Activated gamma-delta T cell treated with anti-CD3 and anti-CD28 coated beads, Interleukin-2, amount 50 U/mL, for 16 hours (primary cell): Measurements from ENCODE around the gene IGSF3.
A peak's percentile ranks its signal among the peaks of the same experiment; 100 is the strongest.
"Not testable (repeated sequence)": the region's sequence is repeated elsewhere in the genome, so short reads cannot be mapped to it uniquely, and the experiment has no call there.

Source experiments
- DNase-seq: peaks from one replicate; pipeline ENCODE4 v3.0.0-alpha.2; 2020; ENCODE audit warnings: low read depth

The IGSF3 gene

DNA sequence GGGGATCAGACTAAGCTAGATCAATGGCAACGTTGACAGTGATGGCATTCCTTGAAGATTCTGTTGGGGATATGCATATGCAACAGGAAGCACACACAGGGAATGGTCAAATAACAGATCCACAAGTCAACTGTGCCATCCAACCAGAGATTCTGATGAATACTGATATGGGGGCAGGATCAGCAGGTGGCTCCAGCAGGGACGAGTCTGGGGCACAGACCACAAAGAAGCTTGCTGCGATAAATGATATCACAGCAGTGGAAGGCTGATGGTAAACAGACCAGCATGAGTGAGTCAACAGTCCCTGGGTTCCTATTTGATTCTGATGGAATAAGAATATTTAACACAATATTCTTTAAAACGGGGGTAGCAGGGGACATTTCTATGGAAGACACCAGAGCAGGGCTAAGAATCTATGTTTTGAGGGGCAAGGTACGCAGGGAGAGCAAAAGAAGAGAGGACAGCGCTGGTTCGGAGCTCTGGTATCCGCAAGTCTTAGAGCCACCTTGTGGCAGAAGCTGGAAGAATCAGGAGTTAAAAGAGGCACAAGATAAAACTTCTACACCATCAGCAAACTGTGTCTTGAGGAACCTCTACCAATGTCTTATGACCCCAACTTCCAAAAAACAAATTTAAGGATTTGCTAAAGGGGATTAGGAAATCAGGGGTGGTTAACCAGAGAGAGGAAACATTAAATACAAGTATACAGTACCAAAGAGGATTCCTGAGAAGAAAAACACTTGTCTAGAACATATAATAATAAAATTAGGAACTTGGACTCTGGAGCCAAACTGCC, 71.4 kb downstream of the IGSF3 start:
- DNase-seq, result not testable (repeated sequence)

DNA sequence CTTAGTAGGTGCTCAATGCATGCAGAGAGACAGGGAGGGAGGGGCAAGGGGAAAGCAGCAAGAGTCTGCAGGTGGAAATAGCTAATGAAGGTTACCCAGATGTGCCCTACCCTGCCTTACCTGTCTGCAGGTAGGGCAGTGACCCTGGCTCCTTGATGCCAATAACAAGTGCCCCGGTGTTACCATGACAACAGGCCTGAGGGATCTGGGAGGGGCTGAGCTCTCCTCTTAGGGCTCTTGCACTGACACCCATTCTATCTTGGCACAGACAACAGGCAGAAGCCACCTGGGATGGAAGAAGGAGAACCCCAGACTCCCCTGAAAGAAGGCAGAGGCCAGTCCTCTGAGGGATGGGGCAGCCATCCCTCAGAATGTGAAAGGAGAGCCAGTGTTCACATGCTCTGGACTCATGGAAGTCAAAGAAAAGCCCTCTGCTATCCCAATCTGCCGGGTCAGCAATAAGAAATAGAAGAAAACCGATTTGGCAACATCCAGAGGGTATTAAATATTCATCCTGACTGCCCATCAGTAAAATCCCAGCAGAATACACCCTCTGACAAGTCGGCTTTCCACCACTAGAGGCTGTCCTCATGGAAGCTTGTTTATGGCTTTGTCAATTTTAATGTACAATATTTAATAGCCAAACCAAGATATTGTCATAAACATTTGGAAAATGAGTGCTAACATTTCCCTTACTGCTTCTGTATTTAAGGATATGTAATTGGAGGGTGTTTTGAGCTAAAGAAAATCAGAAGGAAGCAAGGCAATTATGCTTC, 72.3 kb downstream of the IGSF3 start:
- DNase-seq, result not testable (repeated sequence)

DNA sequence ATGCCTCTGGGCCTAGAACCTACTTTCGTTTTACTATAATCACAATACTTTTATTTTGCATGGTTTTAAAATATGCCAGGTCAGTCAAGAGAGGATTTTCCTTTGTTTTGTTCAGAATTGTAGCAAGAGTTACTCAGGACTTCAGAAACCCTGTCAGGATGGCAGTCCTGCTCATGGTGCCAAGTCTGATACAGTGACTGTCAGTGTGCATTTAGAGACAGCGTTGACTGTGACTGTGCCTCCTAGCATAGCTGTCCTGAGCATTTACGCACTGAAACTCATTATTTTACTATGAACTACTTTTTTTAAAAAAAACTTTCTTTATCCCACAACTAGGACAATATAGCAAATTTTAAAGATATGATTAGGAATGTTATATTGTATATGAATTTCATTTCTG, 73.6 kb downstream of the IGSF3 start:
- not testable (repeated sequence) for DNase-seq

DNA sequence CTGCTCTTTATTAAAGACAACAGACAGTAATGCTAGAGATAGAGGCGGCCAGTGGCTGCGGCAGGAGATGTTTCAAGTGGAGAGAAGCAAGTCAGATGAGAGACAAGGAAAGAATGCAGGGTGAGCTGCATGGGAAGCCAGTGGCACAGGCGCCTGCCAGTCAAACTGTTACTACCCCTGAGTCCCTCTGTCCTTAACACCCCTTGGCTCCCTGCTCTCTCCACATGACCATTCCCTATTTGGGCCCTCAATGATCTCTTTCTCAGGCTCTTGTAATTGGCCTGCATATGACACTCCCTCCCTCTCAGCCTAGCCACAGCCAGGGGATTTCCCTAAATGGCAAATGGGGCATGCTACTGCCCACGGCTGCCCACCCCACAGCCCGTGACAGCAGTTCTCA, 74.1 kb downstream of the IGSF3 start:
- not testable (repeated sequence) for DNase-seq

DNA sequence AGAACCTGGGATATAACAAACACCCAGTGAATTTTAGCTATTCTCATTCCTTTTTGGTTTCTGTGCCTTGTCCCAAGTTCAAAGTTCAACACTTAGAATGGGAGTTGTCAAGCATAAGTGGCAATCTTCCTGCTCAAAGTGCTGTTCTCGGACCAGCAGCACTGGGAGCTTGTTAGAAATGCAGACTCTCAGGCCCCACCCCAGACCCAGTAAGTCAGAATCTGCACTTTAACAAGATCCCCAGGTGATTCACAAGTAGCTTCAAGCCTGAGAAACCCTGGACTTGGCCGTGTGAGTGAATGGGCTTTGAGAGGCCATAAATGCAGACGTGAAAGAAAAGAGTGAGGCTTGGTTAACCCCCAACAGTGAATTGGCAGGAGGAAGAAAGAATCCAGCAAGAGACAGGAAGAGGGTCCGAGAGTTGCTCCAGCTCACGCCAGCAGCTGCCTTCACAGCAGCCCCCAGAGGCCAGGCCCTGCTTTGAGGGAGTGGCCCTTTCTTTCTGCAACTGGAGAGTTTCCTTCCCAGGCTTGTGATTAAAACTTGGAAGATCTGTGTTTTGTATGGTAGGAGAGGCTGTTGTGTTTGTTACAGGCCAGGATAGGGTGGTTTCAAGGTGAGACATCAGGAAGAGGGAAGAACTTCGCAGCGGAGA, 75.5 kb downstream of the IGSF3 start:
- not testable (repeated sequence) for DNase-seq

DNA sequence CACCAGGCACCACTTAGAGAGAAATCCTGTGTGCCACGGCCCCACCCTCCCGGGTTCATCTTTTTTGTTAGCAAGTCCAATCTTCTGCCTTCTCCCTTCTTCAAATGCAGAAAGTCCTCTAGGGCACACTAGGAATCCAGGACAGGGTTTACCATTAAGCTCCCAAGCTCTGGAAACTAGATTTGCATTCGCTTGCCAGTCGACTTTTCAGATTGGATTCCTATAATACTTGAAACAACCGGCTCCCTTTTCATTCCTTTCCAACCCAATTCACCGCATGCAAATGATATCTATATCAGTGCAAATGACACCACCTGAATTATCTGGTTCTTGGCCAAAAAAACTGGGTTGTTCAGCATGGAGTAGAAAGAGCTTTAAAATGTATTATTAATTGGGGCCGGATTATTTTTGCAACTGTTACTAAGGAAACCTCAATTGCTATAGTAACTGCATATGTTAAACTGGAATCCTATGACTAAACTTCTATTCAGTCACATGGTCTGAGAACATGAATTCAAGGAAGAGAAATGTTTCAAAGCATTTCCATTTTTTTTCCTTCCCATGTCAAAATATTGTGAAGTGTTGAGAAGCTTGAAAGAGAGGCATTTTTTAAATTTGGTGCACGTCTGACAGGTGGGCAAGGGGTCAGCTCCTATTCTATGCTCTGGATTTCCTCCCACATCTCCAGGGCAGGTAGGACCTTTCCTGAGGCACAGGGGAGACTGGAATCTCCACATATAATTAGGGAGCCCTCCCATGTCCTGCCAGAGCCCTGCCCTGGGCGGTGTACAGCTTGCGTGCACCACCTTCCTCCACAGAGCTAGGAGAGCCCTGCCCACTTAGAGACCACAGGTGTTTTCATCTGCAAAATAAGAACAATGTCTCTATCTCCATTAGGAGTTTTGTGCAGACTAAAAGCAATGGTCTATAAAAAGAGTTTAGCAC, 76.3 kb downstream of the IGSF3 start:
- DNase-seq, result not testable (repeated sequence)

DNA sequence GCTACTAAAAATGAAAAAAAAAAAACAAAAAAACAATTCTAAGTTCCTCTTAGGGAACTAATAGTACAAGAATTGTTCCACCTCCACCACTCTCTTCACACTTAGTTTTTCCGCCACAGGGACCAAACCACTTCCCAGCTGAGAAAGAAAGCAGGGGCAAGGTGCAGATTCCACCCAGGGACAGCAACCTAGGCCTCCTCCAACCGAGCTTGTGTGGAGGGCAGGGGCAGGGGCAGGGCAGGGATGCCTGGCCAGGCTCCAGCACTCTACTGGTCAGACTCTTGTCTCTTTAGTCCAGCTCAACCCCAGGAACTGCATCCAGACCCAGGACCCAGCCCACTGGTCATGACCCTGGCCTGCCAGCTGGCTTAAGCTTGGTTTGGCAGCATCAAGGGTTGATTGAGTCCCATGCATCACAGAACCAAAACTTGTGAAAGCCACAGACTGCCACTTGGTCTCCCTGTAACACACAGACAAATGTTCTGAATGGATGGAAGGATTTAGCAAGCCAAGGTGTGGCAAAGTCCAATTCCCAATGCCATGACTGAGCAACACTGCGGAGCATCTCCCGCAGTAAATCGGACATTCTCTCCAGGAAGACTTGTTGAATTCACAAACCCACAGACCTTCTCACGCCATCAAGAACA, 77.1 kb downstream of the IGSF3 start:
- not testable (repeated sequence) for DNase-seq

DNA sequence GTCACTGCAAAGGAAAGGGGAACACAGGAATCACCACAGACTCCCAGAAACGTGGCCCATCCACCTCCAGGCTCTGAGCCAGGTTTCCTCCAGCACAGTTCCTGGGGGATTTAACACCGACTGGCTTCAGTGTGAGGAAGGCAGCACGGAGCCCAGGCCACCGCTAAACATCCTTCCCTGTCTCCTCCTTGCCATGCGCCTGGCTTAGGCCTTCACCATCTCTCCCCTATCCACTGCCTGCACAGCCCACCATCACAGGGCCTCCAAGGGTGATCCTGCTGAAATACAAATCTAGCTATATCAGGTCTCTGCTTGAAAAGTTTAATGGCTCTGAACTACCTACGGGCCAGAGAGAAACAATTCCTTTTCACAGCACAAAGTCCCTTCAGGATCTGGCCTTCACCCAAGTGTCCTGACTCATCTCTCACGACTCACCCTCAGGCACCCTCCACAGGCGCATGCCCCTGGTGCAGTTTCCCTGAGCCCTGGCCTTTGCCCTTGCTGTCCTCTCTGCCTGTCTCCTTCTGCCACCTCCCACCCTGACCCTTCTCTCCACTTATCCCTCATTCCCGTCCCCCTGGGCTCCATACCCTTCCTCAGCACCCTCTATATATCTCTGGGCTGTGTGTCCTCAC, 78.3 kb downstream of the IGSF3 start:
- not testable (repeated sequence) for DNase-seq

DNA sequence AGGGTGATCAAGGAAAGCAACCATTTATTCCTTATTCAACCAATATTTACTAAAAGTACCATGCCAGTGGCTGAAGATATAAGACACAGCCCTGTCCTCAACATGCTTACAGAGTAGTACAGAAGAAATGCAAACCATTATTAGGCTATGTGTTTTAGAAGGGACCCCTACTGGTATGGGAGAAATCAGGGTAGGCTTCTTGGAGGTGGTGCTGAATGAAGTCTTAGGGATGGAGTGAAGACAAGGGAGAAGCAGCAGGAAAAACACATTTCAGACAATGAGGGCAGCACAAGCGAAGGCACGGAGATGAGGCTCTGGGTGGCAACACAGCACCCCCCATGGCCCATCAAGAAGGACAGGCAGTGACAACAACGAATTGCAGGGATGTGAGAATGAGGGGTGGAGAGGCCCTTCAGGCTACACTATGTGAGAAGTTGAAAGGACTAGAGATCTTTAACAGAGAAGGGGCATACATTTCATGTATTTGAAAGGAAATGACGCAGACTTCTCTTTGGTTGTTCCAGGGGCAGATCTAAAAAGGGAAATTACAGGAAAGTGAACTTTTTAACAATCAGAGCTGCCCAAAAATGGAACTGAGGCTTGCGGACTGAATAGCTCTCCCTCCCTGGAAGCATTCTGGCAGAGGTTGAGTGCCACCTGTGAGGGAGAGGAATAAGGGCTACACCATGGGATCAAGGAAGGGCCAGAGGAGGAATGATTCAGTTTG, 79.9 kb downstream of the IGSF3 start:
- no peak for DNase-seq

DNA sequence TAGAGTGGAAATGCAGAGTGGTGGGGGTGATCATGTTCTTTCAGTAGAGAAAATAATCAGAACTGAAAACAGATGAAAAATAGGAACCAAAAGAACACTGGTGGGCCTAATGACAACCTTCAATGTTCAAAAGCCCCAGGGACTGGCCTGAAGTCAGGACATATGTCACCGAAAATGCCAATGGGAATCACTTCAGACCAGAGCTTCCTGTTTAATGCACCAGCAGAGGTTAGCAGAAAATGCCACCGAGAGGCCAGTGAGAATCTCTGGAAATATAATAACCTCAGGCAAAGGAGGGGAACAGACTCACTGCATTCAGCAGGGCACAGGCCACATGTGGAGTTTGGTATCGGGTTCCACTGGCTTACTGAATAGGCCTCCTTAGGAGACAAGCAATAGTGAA, 80.8 kb downstream of the IGSF3 start:
- no peak for DNase-seq

DNA sequence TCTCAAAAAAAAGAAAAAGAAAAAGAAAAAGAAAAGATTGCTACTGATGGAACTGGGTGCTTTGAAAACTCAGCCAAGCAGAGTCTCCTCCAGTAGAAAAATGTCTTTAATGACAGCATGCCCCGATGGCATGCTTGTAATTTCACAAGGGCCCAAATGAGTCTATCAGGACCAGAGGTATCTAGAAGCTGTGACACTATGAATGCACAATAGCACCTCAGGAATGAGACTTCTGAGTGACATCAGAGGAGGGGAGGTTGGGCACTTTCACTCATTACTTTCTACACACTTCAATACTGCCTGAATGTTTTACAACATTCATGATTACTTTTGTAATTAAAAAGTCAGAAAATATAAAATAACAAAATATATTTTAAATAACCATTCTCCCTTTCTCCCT, 81.6 kb downstream of the IGSF3 start:
- DNase-seq, result no peak

DNA sequence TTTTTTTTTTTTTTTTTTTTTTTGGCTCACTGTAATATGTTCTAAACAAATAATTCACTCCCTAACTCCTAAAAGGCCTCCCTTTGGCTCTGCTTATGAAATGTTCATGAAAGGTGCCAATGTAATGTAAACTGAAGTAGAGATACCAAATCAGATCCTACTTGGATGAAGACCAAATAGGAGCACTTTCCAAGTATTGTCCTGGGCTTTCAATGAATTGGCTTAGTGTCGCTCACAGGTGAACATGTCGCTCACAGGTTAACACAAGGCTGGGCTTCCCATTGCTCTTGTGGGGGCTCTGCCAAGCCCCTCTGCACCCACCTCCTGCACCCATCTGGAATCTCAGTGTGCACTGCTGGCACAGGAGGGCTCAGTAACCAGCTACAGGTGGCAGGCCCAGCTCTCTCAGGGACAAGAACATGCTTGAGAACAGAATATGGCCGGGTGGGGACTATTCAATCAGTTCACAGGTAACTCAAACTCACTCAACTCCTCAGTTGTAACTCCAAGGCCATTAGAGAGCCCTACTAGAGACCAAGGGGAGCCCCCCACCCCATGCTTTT, 86.1 kb downstream of the IGSF3 start:
- DNase-seq, result no peak

DNA sequence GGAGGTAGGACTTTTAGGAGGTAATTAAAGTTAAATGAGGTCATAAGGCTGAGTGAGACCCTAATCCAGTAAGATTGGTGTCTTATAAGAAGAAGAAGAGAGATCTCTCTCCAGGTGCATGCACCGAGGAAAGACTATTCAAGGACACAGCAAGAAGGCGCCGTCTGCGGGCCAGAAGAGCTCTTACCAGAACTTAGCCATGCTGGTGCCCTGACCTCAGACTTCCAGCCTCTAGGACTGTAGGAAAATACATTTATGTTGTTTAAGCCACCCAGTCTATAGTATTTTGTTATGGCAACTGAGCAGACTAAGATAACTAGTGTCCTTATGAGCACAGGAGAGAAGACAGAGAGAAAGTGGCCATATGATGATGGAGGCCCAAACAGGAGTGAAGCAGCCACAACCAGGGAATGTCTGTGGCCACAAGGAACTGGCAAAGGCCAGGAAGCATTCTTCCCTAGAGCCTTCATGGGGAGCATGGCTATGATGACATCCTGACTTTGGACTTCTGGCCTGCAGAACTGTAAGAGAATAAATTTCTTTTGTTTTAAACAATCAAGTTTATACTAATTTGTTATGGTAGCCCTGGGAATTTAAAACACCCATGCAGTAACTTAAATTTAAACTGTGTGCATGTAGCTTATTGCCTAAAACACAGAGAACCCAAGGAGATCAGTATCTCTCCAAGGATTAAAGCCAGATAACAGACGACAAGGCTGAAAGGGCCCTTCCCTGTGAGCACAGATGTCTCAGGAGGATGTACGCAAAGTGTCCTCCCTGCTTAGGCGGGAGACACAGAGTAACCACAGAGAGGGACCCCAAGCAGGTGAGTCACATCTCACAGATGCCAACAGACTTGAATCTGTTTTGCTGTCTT, 86.8 kb downstream of the IGSF3 start:
- DNase-seq, result no peak

DNA sequence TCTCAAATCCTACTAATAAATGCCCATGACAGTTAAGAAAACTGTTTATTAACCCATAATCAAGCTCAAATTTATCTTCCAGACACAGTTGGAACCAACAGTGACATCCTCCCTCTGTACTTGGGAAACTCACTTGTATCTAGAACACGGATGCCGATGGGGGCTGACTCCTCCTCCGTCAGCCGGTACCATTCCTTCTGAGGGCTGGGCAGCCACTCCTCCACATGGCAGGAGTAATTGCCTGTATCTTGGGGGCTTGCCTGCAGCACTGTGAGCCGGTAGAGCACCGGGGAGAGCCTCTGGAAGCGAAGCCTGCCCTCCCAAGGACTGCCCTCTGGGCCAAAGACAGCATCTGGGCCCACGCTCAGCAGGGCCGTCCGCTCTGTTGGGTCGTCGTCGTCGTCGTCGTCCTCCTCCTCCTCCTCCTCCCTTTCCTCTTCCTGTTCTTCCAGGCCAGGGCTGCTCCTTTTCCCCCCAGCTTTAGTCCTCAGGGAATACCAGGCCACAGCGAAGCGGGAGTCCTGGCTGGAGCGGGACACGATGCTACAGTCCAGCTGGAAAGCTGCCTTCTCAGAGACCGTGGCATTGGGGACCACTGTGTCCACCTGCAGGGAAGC, 88.2 kb downstream of the IGSF3 start:
- no peak for DNase-seq

DNA sequence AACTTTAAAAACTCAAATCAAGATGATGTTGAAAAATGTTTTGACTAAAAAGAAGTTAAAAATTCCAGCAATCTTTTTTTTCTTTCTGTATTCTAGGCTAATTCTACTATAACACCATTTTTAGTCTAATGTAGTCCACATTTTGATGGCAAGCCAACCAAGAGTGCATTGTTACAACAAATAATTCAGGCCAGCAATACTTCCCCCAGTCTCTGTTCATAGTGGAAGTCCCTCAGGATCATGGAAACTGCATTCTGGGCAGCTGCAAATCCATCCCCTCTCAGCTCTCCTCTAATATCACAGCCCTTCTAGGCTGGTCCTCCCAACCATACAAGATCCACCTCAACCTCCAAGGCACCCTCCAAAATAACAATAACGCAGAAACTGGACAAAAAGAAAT, 89.0 kb downstream of the IGSF3 start:
- no peak for DNase-seq

DNA sequence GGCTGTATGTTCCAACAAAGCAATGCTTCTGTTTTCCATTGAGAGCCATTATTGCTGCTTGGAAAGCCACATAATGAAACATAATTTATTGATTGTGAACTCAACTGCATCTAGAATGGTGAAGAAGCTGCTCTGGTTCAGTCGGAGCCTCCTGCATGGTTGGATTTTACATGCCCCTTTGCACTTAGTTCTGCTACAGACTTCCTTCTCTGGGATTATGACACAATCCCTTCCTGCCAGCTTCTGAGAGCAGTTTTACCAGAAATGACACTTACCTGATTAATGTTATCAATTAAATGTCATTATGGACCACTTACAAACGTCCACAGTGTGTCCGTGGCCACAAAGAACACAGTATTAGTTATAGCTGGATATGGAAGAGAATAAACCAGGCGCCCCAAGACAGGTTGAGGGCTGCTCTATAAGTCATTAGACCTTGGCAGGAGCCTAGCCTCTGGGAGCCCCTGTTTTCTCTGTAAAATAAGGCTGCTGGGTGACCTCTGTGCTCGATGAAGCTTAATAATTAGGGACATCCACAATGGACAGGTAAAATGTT, 89.7 kb downstream of the IGSF3 start:
- DNase-seq, result no peak

DNA sequence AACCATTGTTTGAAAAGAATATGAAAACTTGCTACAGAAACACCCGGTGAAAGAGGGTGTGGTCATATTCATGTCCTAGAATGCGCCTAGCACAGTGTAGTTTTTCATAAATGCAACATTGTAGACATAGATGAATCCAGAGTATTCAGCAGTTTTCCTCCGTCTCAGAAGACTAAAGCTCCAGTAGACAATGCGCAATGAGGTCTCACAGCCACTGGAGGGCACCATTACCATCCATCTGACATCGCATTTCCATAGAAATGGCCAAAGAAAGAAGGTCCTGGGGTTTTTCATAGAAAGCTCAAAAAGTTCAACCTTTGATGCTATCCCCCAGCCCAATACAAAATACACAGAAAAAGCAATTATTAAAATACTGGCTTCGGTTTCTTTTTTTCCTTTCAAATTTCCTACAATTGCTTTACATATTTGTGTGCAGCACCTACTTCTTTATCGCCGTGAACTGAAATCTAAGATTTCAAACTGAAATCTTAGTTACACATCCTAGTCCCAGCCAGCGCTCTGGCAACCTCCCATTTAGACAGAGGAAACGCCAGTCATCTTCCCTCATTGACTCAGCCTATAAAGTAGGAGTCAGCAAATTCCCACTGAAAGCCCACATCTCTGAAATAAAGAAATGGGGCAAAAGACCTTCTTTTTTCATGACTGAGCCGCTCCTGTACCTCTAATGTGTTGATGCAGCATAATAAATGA, 92.8 kb downstream of the IGSF3 start:
- DNase-seq, result peak; percentile 25
